ENCODE data around the gene VILL. TPM values are rescaled to one million over a fixed set of nuclear protein-coding genes. Genes with fewer than 3 reads are reported as not detected.

Gene VILL
- total RNA-seq, 1 experiment from 2014 or later, result 1.2 TPM

DNA sequence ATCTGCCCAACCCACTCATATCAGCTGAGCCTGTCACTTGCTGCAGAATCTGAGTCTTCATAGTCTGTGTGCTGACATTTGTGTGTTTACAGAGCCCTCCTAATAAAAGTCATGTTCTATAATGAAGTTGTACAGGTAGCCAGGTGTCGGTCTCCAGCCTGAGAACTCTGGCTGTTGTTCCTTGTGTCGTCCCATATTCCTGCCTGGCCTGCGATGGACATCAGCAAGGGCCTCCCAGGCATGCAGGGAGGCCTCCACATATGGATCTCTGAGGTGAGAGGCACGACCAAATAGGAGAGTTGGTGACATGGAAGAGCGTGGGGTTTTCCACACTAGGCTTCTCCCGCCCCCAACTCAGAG, 2.9 kb downstream of the VILL start:
- peaks cover 9 to 35% of the 10 kb centered on the region in 2 experiments for H3K4me1 ChIP-seq (ENCODE audit: control insufficient read depth in 1 of 2, insufficient read depth in 2 of 2, low read length in 2 of 2)
- no peak for TF ChIP-seq POLR2A (IDR thresholded peaks at IDR 0.05; ENCODE audit: borderline replicate concordance, extremely low read depth, insufficient read depth, insufficient read length)
- no peak for TF ChIP-seq ELF1 (IDR thresholded peaks at IDR 0.05; ENCODE audit: borderline replicate concordance, low read depth)
- TF ChIP-seq SP1 (IDR thresholded peaks at IDR 0.05; ENCODE audit: low read depth), result no peak
- no peak for TF ChIP-seq ZFX (IDR thresholded peaks at IDR 0.05)
- TF ChIP-seq, protein P1, sequence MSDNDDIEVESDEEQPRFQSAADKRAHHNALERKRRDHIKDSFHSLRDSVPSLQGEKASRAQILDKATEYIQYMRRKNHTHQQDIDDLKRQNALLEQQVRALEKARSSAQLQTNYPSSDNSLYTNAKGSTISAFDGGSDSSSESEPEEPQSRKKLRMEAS (IDR thresholded peaks at IDR 0.05), result no peak
- TF ChIP-seq ZNF274 (IDR thresholded peaks at IDR 0.05; ENCODE audit: low read depth, low read length), result no peak
- TF ChIP-seq POLR2AphosphoS5 (IDR thresholded peaks at IDR 0.05; ENCODE audit: low read depth, low read length), result no peak
- TF ChIP-seq, protein P2, sequence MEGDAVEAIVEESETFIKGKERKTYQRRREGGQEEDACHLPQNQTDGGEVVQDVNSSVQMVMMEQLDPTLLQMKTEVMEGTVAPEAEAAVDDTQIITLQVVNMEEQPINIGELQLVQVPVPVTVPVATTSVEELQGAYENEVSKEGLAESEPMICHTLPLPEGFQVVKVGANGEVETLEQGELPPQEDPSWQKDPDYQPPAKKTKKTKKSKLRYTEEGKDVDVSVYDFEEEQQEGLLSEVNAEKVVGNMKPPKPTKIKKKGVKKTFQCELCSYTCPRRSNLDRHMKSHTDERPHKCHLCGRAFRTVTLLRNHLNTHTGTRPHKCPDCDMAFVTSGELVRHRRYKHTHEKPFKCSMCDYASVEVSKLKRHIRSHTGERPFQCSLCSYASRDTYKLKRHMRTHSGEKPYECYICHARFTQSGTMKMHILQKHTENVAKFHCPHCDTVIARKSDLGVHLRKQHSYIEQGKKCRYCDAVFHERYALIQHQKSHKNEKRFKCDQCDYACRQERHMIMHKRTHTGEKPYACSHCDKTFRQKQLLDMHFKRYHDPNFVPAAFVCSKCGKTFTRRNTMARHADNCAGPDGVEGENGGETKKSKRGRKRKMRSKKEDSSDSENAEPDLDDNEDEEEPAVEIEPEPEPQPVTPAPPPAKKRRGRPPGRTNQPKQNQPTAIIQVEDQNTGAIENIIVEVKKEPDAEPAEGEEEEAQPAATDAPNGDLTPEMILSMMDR (IDR thresholded peaks at IDR 0.05 in 2 of 3, conservative IDR thresholded peaks at IDR 0.05 in 1 of 3; ENCODE audit: borderline replicate concordance in 1 of 3, insufficient read depth in 1 of 3, low read depth in 2 of 3, low read length in 2 of 3), result no peak
- TF ChIP-seq, protein P3, sequence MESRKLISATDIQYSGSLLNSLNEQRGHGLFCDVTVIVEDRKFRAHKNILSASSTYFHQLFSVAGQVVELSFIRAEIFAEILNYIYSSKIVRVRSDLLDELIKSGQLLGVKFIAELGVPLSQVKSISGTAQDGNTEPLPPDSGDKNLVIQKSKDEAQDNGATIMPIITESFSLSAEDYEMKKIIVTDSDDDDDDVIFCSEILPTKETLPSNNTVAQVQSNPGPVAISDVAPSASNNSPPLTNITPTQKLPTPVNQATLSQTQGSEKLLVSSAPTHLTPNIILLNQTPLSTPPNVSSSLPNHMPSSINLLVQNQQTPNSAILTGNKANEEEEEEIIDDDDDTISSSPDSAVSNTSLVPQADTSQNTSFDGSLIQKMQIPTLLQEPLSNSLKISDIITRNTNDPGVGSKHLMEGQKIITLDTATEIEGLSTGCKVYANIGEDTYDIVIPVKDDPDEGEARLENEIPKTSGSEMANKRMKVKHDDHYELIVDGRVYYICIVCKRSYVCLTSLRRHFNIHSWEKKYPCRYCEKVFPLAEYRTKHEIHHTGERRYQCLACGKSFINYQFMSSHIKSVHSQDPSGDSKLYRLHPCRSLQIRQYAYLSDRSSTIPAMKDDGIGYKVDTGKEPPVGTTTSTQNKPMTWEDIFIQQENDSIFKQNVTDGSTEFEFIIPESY (IDR thresholded peaks at IDR 0.05; ENCODE audit: extremely low read depth, insufficient replicate concordance, low read length), result no peak
- no peak for TF ChIP-seq TCF7L2 (IDR thresholded peaks at IDR 0.05; ENCODE audit: borderline replicate concordance, extremely low read depth, insufficient read depth, insufficient read length)
- no peak for TF ChIP-seq CBX3 (IDR thresholded peaks at IDR 0.05; ENCODE audit: low read depth)
- no peak for TF ChIP-seq JUND (IDR thresholded peaks at IDR 0.05)
- TF ChIP-seq RAD21 (IDR thresholded peaks at IDR 0.05; ENCODE audit: low read depth), result no peak
- no peak for TF ChIP-seq EZH2 (IDR thresholded peaks at IDR 0.05)
- no peak for TF ChIP-seq FOSL1 (IDR thresholded peaks at IDR 0.05; ENCODE audit: low read depth)
- TF ChIP-seq EGR1 (IDR thresholded peaks at IDR 0.05; ENCODE audit: low read depth), result no peak
- no peaks in the 10 kb centered on the region for H3K79me2 ChIP-seq (ENCODE audit: insufficient read depth, low read length)
- intact Hi-C loops (cut with micrococcal nuclease), result no loop called here
- no peaks in the 10 kb centered on the region for H3K27me3 ChIP-seq (ENCODE audit: insufficient read depth, low read length)
- no peak overlapping the region for H3K4me3 ChIP-seq (replicated peaks in 1 of 2; ENCODE audit: low read depth in 1 of 2, low read length in 2 of 2)
- ChIA-PET POLR2A (no interaction called here), RAD21 (ENCODE audit: low non-redundant PET in 1 of 2, low total read pairs in 2 of 2, uncharacterized antibody in 2 of 2, unreplicated experiment in 2 of 2) (no interaction called here), CTCF (interaction anchor here (0.8 to 1.2 kb wide), 2 partner anchors 8 to 19 kb away, joined by 3 to 4 read pairs; no protein-coding TSS in a partner anchor)
- no peak overlapping the region for H2AFZ ChIP-seq (ENCODE audit: low read depth, low read length, poor library complexity, severe bottlenecking)
- no peak overlapping the region for H3K4me2 ChIP-seq (ENCODE audit: low read length)
- BruUV-seq (replicated peaks), result no TSS peak
- ATAC-seq (no peak), DNase-seq (ENCODE audit: low read depth, low spot score) (no peak)
- no peak overlapping the region for H3K27ac ChIP-seq (ENCODE audit: low read depth, low read length)
- H3K9ac ChIP-seq (ENCODE audit: low read length), result no peak overlapping the region
- no peaks in the 10 kb centered on the region for H3K9me2 ChIP-seq (ENCODE audit: insufficient read depth)
- no peaks in the 10 kb centered on the region for H3K9me3 ChIP-seq (ENCODE audit: control insufficient read depth in 1 of 2, insufficient read depth in 1 of 2, low read depth in 1 of 2, low read length in 2 of 2)
- no peaks in the 10 kb centered on the region for H4K20me1 ChIP-seq (ENCODE audit: insufficient read depth)
- no peaks in the 10 kb centered on the region for H3K36me3 ChIP-seq (ENCODE audit: control insufficient read depth in 1 of 2, insufficient read depth in 2 of 2, low read length in 2 of 2)
